Panc1 (cell line): ENCODE measurements around the gene IRX4. TPM values are rescaled to one million over a fixed set of nuclear protein-coding genes. Genes with fewer than 3 reads are reported as not detected.

ENCODE experiments used
- ATAC-seq: fragments of 200-7000 bp; cut with Tn5 transposase; 2 replicates; pipeline ENCODE4 v1.9.1; 2020; ENCODE audit warnings: mild to moderate bottlenecking, moderate library complexity
- BruUV-seq: library from RNA; stranded (reverse); fragments of 400-500 nt; replicated peaks from 2 replicates; lab custom pipeline; 2021; lab: Mats Ljungman, UMichigan
- CTCF ChIA-PET: fragments of 300-600 bp; sonication (Branson Sonifier 250); formaldehyde crosslinking; loops from one replicate; lab custom pipeline; 2022; ENCODE audit warnings: antibody characterized with exemption; lab: Charles Lee
- POLR2A ChIA-PET: fragments of 300-600 bp; sonication (Branson Sonifier 250); formaldehyde crosslinking; loops from one replicate; lab custom pipeline; 2022; ENCODE audit warnings: antibody characterized with exemption; lab: Charles Lee
- DNase-seq: peaks from one replicate; pipeline ENCODE4 v3.0.0-alpha.2; 2010; ENCODE audit warnings: low read depth, low spot score
- H3K27ac ChIP-seq: 2 replicates; pipeline ENCODE4 v1.5.1; 2011; ENCODE audit warnings: mild to moderate bottlenecking, low read length, inconsistent platforms
- H3K27me3 ChIP-seq: fragments of 200-500 bp; sonication (Bioruptor generic); 2 replicates; pipeline ENCODE4 v1.6.0; 2014; ENCODE audit warnings: low read length, inconsistent platforms; ENCODE audit not compliant: control insufficient read depth, insufficient read depth
- H3K36me3 ChIP-seq: fragments of 200-500 bp; sonication (Bioruptor generic); 2 replicates; pipeline ENCODE4 v1.5.1; 2014; ENCODE audit warnings: inconsistent platforms, mild to moderate bottlenecking, low read length, moderate library complexity; ENCODE audit not compliant: control insufficient read depth, insufficient read depth
- H3K4me1 ChIP-seq: 2 replicates; pipeline ENCODE4 v1.5.1; 2011; ENCODE audit warnings: inconsistent platforms, mild to moderate bottlenecking, low read length, moderate library complexity; ENCODE audit not compliant: control insufficient read depth, insufficient read depth
- H3K4me3 ChIP-seq, 2 experiments: 2 replicates each; pipeline ENCODE4 v1.5.1; 2011 to 2012; ENCODE audit warnings: low read depth in 2 of 2, low read length in 2 of 2, mild to moderate bottlenecking in 2 of 2, inconsistent platforms in 1 of 2, moderate library complexity in 1 of 2
- H3K9me3 ChIP-seq: fragments of 200-500 bp; sonication (Bioruptor generic); 2 replicates; pipeline ENCODE4 v1.5.1; 2014; ENCODE audit warnings: low read depth, mild to moderate bottlenecking, inconsistent platforms, low read length, moderate library complexity; ENCODE audit not compliant: control insufficient read depth, insufficient read depth
- CTCF ChIP-seq: fragments of 450-650 bp; IDR thresholded peaks from 2 replicates; pipeline ENCODE4 v1.5.1; 2017; ENCODE audit warnings: mild to moderate bottlenecking
- POLR2AphosphoS5 ChIP-seq: IDR thresholded peaks from 2 replicates; pipeline ENCODE4 v1.6.1; 2012; ENCODE audit warnings: mild to moderate bottlenecking, low read depth, low read length, moderate library complexity
- REST ChIP-seq, 2 experiments: IDR thresholded peaks; 2 replicates each; pipeline ENCODE4 v1.6.1; 2011 to 2012; ENCODE audit warnings: low read depth in 2 of 2, control low read depth in 1 of 2, low read length in 1 of 2, mild to moderate bottlenecking in 1 of 2, moderate library complexity in 1 of 2; ENCODE audit not compliant: insufficient read depth in 1 of 2
- SIN3A ChIP-seq: IDR thresholded peaks from 2 replicates; pipeline ENCODE4 v1.6.1; 2012; ENCODE audit warnings: low read depth, mild to moderate bottlenecking, low read length, moderate library complexity, borderline replicate concordance; ENCODE audit not compliant: insufficient read depth
- TCF7L2 ChIP-seq: IDR thresholded peaks from 2 replicates; pipeline ENCODE4 v1.6.1; 2011; ENCODE audit warnings: mild to moderate bottlenecking, low read depth, low read length, inconsistent platforms
- in situ Hi-C: cut with HindIII; loops from 2 replicates; pipeline ENCODE4 v1.10.0; 2016; ENCODE audit warnings: low sequenced_read_pairs, low pct_unique_long_range_greater_than_20kb
- intact Hi-C: fragments of 100-400 bp; cut with micrococcal nuclease; formaldehyde crosslinking; loops from one replicate; pipeline ENCODE4 v1.10.0; 2022; ENCODE audit not compliant: unreplicated experiment
- total RNA-seq: library from RNA; stranded (reverse); gene quantifications from one replicate; pipeline ENCODE4 v1.2.1, GENCODE V29; 2021; ENCODE audit not compliant: unreplicated experiment

IRX4 gene
- total RNA-seq, 1 experiment from 2014 or later: 0.18 TPM

GRCh38 chr5:1840741-1841521 lies 41.8 kb downstream of the IRX4 start:
- POLR2A ChIA-PET: no interaction called here
- CTCF ChIA-PET: no interaction called here
- Histone ChIP-seq H3K27me3 (no peaks in the 10 kb centered on the region), H3K4me1 (no peaks in the 10 kb centered on the region), H3K9me3 (no peaks in the 10 kb centered on the region), H3K4me3 (no peak overlapping the region), H3K27ac (no peak overlapping the region), H3K36me3 (no peaks in the 10 kb centered on the region)
- intact Hi-C loops: no loop called here
- no TSS peak for BruUV-seq
- TF ChIP-seq POLR2AphosphoS5 (no peak), TCF7L2 (no peak)
- ATAC-seq (peak; percentile 56; the same call in 1 of the 2 replicates), DNase-seq (no peak)
- in situ Hi-C loops: no loop called here

GRCh38 chr5:1840071-1840547 lies 42.6 kb downstream of the IRX4 start:
- ChIA-PET CTCF (no interaction called here), POLR2A (no interaction called here)
- Histone ChIP-seq H3K27me3 (no peaks in the 10 kb centered on the region), H3K4me1 (no peaks in the 10 kb centered on the region), H3K4me3 (no peak overlapping the region), H3K27ac (no peak overlapping the region), H3K9me3 (no peaks in the 10 kb centered on the region), H3K36me3 (no peaks in the 10 kb centered on the region)
- intact Hi-C loops (no loop called here), in situ Hi-C loops (no loop called here)
- TF ChIP-seq CTCF (no peak), REST (IDR thresholded peaks at IDR 0.05; ENCODE audit: insufficient read depth in 1 of 2, low read depth in 2 of 2, low read length in 1 of 2) (no peak), SIN3A (no peak), TCF7L2 (no peak), POLR2AphosphoS5 (no peak)
- no TSS peak for BruUV-seq
- ATAC-seq (no peak), DNase-seq (no peak)

DNA sequence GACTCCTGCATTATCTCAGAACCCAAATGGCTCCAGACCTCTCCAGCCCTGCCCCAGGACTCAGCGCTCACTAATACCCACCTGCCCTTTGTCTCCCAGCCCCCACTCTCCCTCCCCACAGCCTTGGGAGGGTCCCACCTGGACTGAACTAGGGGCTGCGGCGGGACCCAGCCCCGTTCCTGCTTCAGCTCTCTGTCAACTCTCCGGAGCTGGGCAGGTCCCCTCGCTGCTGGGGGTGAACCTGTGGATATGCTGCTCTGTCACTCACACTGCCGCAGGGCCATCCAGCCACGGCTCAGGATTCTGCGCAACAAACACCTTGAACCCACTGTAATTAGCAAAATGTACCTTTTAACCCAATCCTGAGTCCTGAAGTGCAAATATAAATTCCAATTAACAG lies 44.7 kb downstream of the IRX4 start:
- no peaks in the 10 kb centered on the region for H3K36me3 ChIP-seq
- ChIA-PET CTCF (no interaction called here), POLR2A (no interaction called here)
- no peak for TF ChIP-seq REST (IDR thresholded peaks at IDR 0.05; ENCODE audit: insufficient read depth in 1 of 2, low read depth in 2 of 2, low read length in 1 of 2)
- no peak for TF ChIP-seq SIN3A
- no peak for TF ChIP-seq TCF7L2
- TF ChIP-seq CTCF: no peak
- no peak for TF ChIP-seq POLR2AphosphoS5
- no peak overlapping the region for H3K4me3 ChIP-seq
- ATAC-seq: no peak
- DNase-seq: no peak
- no peak overlapping the region for H3K27ac ChIP-seq
- BruUV-seq: no TSS peak
- in situ Hi-C loops (no loop called here), intact Hi-C loops (no loop called here)
- no peaks in the 10 kb centered on the region for H3K4me1 ChIP-seq
- no peaks in the 10 kb centered on the region for H3K27me3 ChIP-seq
- H3K9me3 ChIP-seq: no peaks in the 10 kb centered on the region
